Measurements from ENCODE around the gene CGNL1.

Gene CGNL1

DNA sequence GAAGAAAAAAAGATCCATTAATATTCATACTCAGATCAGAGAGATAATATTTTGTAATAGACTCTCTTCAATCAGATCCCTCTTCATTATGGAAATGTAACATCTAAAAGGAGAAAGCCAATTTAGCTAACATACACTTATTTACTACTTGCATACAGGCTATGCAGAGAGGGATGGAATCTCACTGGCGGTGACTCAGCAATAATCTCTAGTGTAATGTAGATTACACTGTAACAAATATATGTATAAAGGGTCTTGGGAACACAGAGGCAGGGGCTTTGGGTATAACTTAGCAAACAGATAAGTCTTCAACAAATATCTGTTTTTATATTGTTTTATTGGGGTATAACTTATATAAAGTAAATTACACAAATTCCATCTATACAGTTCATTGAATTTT, 69.6 kb downstream of the CGNL1 start:
- no peak overlapping the region for H3K4me3 ChIP-seq (ENCODE audit: control insufficient read depth, low read depth, low read length)
- no peak for DNase-seq (ENCODE audit: low read depth)
- no peak for TF ChIP-seq CTCF (conservative IDR thresholded peaks at IDR 0.05; ENCODE audit: control insufficient read depth, insufficient read depth, low read depth, low read length)

DNA sequence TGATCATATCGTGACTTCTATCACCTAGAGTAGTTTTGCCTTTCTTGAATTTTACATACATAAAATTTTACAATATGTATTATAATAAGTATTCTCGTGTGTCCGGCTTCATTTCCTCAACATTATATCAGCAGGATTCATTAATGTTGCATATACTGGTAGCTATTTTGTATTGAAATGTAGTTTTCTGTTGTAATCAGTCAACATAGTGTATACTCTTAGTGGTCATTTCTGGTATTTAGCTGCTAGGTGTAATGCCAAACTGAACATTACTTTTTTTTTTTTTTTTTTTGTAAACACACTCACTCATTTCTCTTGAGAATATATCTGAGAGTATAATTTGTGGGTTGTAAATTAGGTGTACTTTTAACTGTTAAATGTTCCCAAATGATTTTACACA, 70.1 kb downstream of the CGNL1 start:
- TF ChIP-seq CTCF (conservative IDR thresholded peaks at IDR 0.05; ENCODE audit: control insufficient read depth, insufficient read depth, low read depth, low read length) = no peak
- H3K4me3 ChIP-seq (ENCODE audit: control insufficient read depth, low read depth, low read length) = no peak overlapping the region
- DNase-seq (ENCODE audit: low read depth) = no peak

GRCh38 chr15:57451555-57451954, 75.2 kb downstream of the CGNL1 start:
- DNase-seq (ENCODE audit: low read depth) = no peak
- H3K4me3 ChIP-seq (ENCODE audit: control insufficient read depth, low read depth, low read length) = no peak overlapping the region
- no peak for TF ChIP-seq CTCF (conservative IDR thresholded peaks at IDR 0.05; ENCODE audit: control insufficient read depth, insufficient read depth, low read depth, low read length)

DNA sequence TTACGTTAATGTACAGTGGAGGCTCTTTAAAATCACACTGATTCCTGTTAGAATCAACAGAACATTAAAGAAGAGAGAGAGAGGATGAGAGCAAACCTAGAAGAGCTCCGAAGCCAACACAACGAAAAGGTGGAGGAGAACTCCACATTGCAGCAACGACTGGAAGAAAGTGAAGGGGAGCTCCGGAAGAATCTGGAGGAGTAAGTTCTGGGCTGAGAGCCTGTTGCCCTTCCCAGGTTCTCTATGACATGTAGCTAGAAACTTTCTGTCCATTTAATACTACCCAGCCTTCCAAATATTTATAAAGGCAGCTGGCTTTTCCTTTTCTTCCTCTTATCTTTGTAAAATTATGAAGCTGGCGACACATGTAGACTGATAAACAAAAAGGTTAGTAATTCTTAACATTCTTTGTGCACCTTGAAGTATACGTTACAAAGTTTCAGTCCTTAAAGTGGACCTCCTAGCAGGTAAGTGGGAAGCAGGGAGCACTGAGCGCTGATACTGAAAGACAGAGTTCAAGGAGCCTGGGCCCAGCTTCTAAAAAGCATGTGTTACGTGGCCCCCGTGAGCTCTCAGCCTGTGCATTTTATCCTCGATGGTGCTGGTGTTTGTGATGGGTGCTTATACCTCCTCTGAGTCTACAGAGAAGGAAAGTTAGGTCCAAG, 75.9 kb downstream of the CGNL1 start:
- H3K4me3 ChIP-seq (ENCODE audit: control insufficient read depth, low read depth, low read length) = no peak overlapping the region
- no peak for DNase-seq (ENCODE audit: low read depth)
- TF ChIP-seq CTCF (conservative IDR thresholded peaks at IDR 0.05; ENCODE audit: control insufficient read depth, insufficient read depth, low read depth, low read length) = no peak

DNA sequence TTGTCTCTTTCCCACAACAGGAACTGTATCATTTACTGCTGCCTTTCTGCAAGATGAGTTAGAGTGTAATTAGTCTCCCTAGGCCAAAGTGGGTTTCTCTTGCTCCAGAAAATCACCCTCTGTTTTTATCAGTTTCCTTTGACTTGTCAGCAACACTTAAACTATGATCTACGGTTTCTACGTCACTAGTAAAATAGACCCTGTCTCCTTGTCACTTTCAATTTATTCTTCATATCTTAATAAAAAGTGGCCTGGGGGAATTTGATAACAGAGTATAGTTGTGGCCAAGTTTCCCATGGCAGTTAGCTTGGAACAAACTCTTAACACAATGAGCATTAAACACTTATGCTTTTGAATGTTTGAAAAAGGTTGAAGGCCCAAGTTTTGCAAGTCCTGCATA, 79.6 kb downstream of the CGNL1 start:
- no peak overlapping the region for H3K4me3 ChIP-seq (ENCODE audit: control insufficient read depth, low read depth, low read length)
- DNase-seq (ENCODE audit: low read depth) = no peak
- TF ChIP-seq CTCF (conservative IDR thresholded peaks at IDR 0.05; ENCODE audit: control insufficient read depth, insufficient read depth, low read depth, low read length) = no peak

GRCh38 chr15:57456559-57456958, 80.3 kb downstream of the CGNL1 start:
- no peak overlapping the region for H3K4me3 ChIP-seq (ENCODE audit: control insufficient read depth, low read depth, low read length)
- no peak for DNase-seq (ENCODE audit: low read depth)
- no peak for TF ChIP-seq CTCF (conservative IDR thresholded peaks at IDR 0.05; ENCODE audit: control insufficient read depth, insufficient read depth, low read depth, low read length)

DNA sequence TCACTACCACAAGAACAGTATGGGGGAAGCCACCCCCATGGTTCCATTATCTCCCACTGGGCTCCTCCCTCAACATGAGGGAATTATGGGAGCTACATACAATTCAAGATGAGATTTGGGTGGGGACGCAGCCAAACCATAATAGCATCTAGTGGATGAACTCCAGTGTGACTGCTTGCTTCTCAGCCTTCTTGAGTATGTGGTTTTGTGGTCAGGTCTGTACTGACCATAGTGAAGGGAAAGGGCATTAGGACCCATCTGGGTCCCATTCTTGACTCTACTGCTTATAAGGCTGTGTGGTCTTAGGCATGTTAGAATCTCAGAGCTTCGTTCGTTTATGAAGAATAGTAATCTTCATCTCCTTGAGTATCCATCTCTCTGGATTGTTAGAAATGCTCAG, 81.4 kb downstream of the CGNL1 start:
- H3K4me3 ChIP-seq (ENCODE audit: control insufficient read depth, low read depth, low read length) = no peak overlapping the region
- no peak for TF ChIP-seq CTCF (conservative IDR thresholded peaks at IDR 0.05; ENCODE audit: control insufficient read depth, insufficient read depth, low read depth, low read length)
- no peak for DNase-seq (ENCODE audit: low read depth)
